GM21423 (cell line): ENCODE results near the gene RASA1.
"Not testable (repeated sequence)": the region's sequence is repeated elsewhere in the genome, so short reads cannot be mapped to it uniquely, and the experiment has no call there.

Experiments used
- ATAC-seq: cut with Tn5 transposase; IDR thresholded peaks from one replicate; pipeline ENCODE4 v1.9.1; 2021; ENCODE audit warnings: mild to moderate bottlenecking, moderate library complexity; ENCODE audit not compliant: unreplicated experiment

Gene RASA1

DNA sequence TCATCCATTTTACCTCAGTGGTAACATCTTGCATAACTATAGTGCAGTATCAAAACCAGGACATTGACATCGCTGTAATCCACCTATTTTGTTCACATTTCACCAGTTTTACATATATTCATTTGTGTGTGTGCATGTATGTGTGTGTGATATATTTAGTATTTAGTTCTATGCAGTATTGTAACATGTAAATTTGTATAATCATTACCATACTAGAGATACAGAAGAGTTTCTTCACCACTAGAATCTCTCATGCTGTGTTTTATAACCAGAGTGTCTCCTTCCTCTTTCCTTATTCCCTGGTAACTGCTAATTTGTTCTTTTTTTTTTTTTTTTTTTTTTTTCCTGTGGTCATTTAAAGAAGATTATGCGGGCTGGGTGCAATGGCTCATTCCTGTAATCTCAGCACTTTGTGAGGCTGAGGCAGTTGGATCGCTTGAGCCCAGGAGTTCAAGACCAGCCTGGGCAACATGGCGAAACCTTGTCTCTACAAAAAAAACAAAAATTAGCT lies 11.0 kb downstream of the RASA1 start:
- ATAC-seq, result no peak

DNA sequence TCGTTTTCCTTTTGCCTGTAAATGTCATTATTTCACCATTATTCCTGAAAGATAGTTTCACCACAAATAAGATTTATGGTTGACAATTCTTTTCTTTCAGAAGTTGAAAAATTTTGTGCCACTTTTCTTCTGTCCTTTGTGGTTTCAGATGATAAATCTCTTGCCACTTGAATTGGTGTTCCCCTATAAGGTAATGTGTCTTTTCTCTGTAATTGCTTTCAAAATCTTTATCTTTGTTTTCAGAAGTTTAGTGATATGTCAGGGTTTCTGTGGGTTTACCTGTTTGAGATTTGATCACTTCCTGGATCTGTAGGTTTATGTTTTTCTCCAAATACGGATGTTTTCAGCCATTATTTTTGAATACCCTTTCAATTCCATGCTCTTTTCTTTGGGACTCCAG lies 14.6 kb downstream of the RASA1 start:
- no peak for ATAC-seq

DNA sequence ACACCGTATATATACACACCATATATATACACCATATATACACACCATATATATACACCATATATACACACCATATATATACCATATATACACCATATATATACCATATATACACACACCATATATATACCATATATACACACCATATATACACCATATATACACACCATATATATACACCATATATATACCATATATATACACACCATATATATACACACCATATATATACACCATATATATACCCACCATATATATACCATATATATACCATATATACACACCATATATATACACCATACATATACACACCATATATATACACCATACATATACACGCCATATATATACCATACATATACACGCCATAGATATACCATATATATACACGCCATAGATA lies 19.6 kb downstream of the RASA1 start:
- not testable (repeated sequence) for ATAC-seq

DNA sequence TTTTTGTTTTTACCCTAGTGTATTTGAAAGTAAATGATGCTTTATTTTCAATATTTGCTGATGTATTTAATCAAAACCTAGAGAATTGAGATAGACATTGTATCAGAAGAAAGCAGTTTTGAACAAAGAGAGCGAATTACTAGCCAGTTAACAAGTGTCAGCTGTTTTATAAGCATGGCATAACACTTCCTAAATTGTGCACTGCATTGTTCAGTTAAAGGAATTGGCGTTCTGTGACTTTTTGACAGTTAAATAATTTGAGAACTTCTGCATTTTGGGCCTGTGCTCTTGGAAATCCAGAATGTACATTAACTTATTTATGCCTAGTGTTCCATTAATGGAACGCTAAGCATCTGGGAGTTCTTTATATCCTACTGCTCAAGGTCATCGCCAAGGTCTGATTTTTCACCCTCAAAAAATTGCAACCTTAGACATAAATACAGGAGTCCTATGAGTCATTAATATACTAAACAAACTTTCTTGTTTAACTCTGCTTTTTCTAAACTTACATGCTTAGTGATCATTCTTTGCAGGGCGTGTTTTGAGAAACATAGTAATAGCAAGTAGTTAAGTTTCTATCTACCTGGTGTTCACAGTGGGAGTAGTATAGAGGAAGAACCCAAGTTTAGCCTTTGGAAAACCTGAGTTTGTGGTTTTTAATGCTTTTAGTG lies 31.1 kb downstream of the RASA1 start:
- no peak for ATAC-seq

DNA sequence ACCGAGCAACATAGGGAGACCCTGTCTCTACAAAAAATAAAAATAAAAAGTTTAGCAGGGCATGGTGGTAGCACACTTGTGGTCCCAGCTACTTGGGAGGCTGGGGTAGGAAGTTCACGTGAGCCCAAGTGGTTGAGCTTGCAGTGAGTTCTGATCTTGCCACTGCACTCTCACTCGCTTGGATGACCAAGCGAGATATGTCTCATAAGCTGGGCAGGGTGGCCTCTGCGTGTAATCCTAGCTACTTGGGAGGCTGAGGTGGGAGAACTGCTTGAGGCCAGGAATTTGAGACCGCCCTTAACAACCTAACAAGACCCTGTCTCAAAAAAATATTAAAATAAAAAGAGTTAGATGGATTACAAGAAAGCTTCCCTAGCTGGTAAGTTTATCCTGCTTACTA lies 32.5 kb downstream of the RASA1 start:
- no peak for ATAC-seq

DNA sequence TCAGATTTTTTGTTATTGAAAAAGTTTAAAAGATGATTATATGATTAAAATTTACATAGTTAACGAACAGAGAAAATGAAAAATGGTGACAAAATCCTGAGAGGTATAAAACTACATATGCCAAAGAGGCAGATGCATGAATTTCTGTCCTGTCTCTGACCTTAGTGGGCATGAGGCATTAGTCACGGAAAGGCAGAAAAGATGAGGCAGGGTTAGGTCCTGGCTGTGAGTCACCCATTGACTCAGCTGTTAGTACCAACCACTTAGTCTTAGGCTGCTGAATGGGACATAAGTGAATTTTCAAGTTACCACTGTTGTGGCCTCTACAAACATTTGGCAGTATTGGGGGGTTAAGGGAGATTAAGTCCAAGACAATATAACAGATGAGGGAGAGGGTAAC lies 33.1 kb downstream of the RASA1 start:
- ATAC-seq, result peak; percentile 55

DNA sequence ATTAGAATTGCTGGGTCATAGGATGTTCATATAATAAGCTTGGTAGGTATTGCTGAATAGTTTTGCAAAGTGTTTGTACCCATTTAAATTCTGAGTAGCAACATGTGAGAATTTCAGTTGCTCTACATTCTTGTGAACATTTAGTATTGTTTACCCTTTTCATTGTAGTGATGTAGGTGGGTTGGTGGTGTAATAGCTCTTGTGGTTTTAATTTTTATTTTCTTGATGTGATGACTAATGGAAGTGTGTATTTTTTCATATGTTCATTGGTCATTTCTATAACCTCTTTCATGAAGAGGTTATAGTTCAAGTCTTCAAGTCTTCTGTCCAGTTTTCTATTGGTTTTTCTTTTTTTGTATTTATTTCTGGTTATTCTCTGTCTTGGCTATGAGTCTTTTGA lies 34.4 kb downstream of the RASA1 start:
- no peak for ATAC-seq

DNA sequence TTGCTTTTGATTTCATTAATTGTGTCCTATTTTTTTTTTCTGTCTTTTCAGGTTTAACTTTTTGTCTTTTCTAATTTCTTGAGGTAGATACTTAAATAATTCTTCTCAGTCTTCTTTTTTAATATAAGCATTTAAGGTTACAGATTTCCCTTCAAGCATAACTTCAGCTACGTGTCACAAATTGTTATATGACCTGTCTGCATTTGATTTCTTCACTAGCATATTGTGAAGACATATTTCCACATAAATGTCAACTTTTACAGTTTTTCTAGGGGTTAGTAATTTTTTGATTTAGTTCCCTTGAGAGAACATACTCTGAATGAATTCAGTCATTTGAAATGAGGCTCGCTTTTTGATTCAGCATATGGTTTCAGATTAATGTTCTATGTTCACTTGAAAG lies 35.6 kb downstream of the RASA1 start:
- no peak for ATAC-seq

DNA sequence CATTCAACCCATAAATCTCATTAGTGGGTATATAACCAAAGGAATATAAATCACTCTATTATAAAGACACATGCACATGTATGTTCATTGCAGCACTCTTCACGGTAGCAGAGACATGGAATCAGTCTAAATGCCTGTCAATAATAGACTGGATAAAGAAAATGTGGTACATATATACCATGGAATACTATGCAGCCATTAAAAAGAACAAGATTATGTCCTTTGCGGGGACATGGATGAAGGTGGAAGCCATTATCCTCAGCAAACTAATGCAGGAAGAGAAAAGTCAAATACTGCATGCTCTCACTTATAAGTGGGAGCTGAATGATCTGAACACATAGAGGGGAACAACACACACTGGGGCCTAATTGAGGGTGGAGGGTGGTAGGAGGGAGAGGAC lies 38.4 kb downstream of the RASA1 start:
- not testable (repeated sequence) for ATAC-seq

DNA sequence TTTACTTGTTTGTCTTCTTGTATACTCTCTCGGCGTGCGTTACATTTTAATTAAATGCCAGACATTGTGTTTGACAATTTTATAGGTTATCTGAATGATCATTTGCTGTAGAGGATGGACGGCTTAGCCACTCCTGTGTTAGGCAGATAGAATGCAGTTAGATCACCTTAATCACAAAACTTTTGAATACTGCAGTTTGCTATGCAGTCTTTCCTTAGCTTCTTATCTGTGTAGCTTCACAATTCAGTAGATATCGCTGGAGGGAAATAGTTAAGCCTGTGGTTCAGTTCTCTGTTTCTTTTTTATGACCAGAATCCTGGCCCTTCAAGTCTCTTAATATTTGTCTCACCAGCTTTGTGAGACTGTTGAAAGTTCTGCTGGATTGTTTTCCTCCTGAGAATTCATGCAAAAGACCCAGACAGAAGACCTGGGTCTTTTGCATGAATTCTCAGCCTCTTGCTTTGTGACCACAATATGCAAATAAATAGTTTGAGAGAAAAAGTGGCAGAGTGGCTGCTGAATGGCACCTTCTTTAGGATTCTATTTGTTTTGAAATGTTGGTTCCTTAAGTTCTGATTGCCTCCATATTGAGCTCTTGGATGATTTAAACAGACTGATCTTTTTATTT lies 40.2 kb downstream of the RASA1 start:
- peak; percentile 95 for ATAC-seq

DNA sequence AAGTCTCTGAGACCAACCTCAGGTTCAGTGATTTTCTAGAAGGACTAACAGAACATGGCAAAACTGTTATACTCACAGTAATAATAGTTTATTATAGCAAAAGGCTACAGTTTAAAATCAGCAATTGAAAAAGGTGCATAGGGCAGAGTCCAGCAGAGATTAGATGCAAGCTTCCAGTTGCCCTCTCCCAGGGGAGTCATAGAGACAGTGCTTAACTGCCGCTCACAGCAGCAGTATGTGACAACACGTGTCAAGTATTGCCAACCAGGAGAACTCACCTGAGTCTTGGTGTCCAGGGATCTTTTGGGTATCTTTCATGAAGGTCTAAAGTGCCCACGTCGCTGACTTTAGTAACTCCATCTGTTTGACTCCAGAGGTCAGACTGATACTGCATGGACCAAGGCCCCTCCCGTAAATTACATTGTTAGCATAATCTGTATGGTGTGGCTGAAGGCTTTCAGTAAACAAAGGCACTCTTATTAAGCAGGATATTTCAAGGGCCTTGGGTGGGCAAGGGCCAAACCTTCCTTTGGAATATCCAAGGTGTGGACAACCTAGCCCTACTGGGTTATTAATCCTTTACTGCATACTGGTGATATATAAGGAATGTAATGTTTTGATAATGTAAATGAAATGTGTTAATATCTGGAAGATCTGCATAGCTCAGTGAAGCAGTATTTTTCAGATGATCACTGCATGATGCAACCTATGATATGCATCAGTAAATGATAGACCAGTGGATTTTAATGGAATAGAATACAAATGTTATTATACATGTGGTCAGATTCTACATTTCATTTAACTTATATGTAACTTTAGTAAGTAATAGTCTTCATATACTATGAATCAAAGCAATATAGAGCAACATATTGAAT lies 44.0 kb downstream of the RASA1 start:
- no peak for ATAC-seq

DNA sequence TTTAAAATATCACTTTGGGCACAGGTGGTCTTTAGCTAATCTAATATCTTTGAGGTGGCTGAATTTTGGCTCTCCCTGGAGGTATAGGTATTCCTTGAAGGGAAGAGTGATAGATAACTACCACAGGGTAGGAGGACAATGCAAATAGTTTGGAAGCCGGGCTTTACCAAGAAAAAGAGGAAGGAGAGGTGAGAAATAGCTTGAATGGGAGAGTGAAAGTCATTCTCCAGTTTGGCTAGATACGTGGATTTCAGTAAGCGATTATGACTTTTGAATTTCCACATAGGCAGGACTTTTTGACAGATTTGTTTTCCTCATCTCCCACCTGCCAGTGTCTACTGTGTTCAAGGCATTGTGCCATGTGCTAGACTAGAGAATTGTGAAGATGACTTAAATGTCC lies 45.5 kb downstream of the RASA1 start:
- ATAC-seq, result no peak

DNA sequence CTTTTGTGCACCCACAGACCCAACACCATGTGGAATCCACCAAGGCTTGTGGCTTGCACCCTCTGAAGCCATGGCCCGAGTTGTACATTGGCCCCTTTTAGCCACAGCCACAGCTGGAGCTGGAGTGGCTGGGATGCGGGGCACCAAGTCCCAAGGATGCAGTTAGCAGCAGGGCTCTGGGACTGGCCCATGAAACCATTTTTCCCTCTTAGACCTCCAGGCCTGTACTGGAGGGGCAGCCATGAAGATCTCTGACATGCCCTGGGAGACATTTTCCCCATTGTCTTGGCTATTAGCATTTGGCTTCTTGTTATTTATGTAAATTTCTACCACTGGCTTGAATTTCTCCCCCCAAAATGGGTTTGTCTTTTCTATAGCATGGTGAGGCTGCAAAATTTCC lies 51.8 kb downstream of the RASA1 start:
- no peak for ATAC-seq

DNA sequence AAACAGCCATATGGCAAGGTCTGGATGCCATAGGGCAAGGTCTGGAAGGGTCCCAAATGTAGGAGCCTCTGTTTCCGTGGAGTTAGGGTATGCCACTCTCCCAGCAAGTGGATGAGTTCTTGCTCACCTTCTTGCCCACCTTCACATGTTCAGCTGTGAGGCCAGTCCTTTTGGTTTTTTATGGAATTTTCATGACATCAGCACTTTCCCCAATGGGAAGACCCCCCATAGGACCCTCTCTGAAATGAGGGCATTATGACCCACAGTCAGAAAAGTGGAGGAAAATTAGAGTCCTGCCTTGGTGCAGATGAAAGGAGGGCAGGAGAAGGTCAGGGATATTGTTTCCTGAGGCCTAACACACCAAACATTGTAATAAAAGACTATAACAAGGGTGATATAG lies 53.9 kb downstream of the RASA1 start:
- ATAC-seq, result no peak

DNA sequence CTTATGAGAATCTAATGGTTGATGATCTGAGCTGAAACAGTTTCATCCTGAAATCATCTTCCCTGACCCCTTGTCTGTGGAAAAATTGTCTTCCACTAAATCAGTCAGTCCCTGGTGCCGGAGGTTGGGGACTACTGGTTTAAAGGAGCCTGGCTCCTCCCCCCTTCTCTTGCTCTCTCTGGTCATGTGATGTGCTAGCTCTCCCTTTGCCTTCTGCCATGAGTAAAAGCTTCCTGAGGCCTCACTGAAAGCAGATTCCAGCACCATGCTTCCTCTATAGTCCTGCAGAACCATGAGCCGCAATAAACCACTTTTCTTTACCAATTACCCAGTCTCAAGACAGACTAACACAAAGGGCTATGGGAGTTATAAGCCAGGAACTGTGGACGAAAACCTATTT lies 54.7 kb downstream of the RASA1 start:
- no peak for ATAC-seq

DNA sequence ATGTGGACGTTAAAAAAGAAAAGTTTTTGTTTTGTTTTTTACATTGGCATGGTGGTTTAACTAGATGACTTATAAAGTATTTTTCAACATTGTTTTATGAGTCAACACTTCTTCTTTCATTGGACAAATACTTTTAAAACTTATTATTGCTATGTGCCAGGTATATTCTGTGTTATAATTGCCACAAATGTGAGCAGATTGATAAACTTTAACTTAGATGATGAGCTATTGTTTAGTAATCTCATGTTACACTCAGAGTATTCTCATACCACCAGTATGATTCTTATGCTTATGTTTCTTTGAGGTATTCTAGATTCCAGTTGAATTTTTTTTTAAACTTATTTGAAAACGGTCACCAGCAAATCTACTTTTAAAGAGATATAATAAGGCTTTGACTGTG lies 60.3 kb downstream of the RASA1 start:
- ATAC-seq, result no peak

DNA sequence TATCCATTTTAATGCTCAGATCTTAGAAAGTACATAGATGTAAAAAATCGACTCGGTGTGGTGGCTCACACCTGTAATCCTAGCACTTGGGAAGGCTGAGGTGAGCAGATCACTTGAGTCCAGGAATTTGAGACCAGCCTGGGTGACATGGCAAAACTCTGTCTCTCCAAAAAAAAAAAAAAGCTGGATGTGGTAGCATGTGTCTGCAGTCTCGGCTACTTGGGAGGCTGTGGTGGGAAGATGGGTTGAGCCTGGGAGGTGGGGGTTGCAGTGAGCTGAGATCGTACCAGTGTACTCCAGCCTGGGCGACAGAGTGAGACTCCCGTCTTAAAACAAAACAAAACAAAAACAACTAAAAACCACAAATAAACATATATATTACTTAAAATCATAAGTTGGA lies 61.4 kb downstream of the RASA1 start:
- no peak for ATAC-seq

DNA sequence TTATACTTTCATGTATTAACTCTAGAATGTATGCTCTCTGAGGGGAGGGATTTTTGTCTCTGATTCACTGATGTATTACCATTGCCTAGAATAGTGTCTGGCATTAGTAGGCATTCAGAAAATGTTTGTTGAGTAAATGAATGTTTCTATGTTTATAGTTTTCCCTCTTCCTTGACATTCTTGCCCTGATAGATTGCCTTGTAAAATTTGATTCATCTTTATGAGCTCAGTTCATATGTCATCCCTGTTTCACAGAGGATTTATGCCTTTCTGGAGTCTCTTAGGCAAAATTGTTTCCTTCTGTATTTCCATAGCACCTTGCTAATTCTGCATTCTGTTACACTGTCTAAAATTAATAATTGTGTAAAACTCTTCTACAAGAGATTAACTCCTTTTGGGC lies 72.3 kb downstream of the RASA1 start:
- ATAC-seq, result no peak

DNA sequence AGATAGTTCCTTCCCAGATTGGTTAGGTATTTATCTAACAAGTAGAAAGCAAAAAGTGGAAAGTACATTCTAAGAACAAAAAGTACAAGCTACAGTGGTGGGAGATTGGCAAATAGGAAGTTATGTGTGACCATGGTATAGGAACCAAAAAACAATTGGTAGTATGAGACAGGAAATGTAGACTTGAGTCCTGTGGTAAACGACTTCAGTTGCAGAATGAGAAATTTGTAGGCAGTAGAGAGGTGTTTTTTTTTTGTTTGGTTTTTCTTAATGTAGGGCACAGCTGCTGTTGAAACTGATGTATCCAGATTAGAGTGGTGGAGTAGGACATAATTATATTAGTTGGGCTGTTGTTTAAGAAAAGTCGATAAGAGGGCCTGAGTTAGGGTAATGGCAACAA lies 73.0 kb downstream of the RASA1 start:
- peak; percentile 100 for ATAC-seq

DNA sequence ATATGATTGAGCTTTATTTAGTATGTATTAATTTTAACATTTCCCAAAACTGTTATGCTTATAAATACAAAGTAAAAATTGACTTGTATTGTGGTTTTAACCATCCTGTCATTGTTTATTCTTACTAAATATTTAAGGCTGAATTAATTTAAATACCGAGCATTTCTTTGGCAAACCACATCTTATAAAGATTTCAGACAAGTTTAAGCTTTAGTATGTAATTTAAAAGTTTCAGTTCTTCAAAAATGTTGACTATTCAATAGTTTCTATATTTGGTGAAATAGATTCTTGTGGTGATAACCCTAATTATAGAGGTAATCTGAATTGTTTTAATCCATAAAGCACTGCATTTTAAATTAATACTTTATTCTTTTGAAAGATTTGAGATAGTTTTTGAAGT lies 79.6 kb downstream of the RASA1 start:
- peak; percentile 56 for ATAC-seq

DNA sequence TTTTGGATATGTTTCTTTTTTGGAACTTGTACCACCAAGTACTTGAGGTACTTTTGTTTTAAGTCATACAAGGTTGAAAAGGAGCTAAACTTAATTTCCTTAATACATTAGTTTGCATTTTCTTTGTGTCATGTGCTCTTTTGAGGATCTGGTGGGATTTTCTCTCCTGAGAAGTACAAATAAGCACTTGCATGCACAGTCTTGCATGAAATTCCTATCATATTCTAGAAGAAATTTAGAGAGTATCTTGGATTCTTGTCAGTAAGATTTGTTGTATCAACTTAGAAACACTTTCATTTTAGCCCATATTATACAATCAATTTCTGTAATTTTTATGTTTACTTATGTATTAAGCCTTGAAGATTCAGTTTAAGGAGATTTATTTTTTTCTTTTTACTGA lies 80.2 kb downstream of the RASA1 start:
- no peak for ATAC-seq

DNA sequence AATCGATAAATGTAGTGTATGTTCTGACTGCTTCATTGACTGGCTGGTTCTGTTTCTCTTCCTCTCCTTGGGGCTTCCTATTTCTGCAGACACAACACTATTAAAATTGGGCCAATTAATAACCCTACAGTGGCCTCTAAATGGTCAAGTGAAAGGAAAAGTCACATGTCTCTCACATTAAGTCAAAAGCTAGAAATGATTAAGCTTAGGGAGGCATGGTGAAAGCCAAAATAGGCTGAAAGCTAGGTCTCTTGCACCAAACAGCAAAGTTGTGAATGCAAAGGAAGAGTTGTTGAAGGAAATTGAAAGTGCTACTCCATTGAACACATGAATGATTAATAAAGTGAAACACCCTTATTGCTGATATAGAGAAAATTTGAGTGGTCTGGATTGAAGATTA lies 86.8 kb downstream of the RASA1 start:
- ATAC-seq, result peak; percentile 95
